ENCODE data around the gene WIZ. TPM values are rescaled to one million over a fixed set of nuclear protein-coding genes. Genes with fewer than 3 reads are reported as not detected.
A peak's percentile ranks its signal among the peaks of the same experiment; 100 is the strongest.
"Not testable (repeated sequence)": the region's sequence is repeated elsewhere in the genome, so short reads cannot be mapped to it uniquely, and the experiment has no call there.

WIZ gene
- total RNA-seq = 19.9 and 32.5 TPM in 2 replicates

GRCh38 chr19:15449620-15450527, at the start of gene WIZ:
Gene WIZ, minus strand, starts transcription at chr19:15449956. Its CDS starts 1,649 bp downstream, at chr19:15448307.
- peak within 1 kb of the TSS; percentile 71 for H3K4me3 ChIP-seq (ENCODE audit: low read depth, low read length)
- no peak for DNase-seq (ENCODE audit: low read depth)
- no peak for TF ChIP-seq CTCF (conservative IDR thresholded peaks at IDR 0.05; ENCODE audit: low read depth, low read length)

GRCh38 chr19:15498910-15499309, 49.2 kb upstream of the WIZ start:
- no peak overlapping the region for H3K4me3 ChIP-seq (ENCODE audit: low read depth, low read length)
- TF ChIP-seq CTCF (conservative IDR thresholded peaks at IDR 0.05; ENCODE audit: low read depth, low read length) = no peak
- no peak for DNase-seq (ENCODE audit: low read depth)

- TF ChIP-seq CTCF (conservative IDR thresholded peaks at IDR 0.05; ENCODE audit: low read depth, low read length) = no peak
- no peak overlapping the region for H3K4me3 ChIP-seq (ENCODE audit: low read depth, low read length)
- no peak for DNase-seq (ENCODE audit: low read depth)
Observed at GRCh38 chr19:15498156-15498858, 48.6 kb upstream of the WIZ start.

GRCh38 chr19:15495151-15495550, 45.4 kb upstream of the WIZ start:
- TF ChIP-seq CTCF (conservative IDR thresholded peaks at IDR 0.05; ENCODE audit: low read depth, low read length) = no peak
- DNase-seq (ENCODE audit: low read depth) = no peak
- H3K4me3 ChIP-seq (ENCODE audit: low read depth, low read length) = no peak overlapping the region

- no peak for TF ChIP-seq CTCF (conservative IDR thresholded peaks at IDR 0.05; ENCODE audit: low read depth, low read length)
- no peak for DNase-seq (ENCODE audit: low read depth)
- no peak overlapping the region for H3K4me3 ChIP-seq (ENCODE audit: low read depth, low read length)
Observed at GRCh38 chr19:15488489-15489226, 38.9 kb upstream of the WIZ start.

- H3K4me3 ChIP-seq (ENCODE audit: low read depth, low read length) = no peak overlapping the region
- TF ChIP-seq CTCF (conservative IDR thresholded peaks at IDR 0.05; ENCODE audit: low read depth, low read length) = no peak
- DNase-seq (ENCODE audit: low read depth) = no peak
Observed at GRCh38 chr19:15487038-15487437, 37.3 kb upstream of the WIZ start.

- not testable (repeated sequence) for H3K4me3 ChIP-seq (ENCODE audit: low read depth, low read length); DNase-seq (ENCODE audit: low read depth)
Observed at GRCh38 chr19:15485768-15486167, 36.0 kb upstream of the WIZ start.

GRCh38 chr19:15480996-15481395, 31.2 kb upstream of the WIZ start:
- H3K4me3 ChIP-seq (ENCODE audit: low read depth, low read length); DNase-seq (ENCODE audit: low read depth): not testable (repeated sequence)

Measured in epithelial cell of proximal tubule (primary cell).